Glomerular visceral epithelial cell (primary cell): ENCODE measurements around the gene CCNL2.

Experiments
- DNase-seq: peaks from one replicate; pipeline ENCODE4 v3.0.0-alpha.2; 2016; ENCODE audit errors: extremely low spot score

The CCNL2 gene

DNA sequence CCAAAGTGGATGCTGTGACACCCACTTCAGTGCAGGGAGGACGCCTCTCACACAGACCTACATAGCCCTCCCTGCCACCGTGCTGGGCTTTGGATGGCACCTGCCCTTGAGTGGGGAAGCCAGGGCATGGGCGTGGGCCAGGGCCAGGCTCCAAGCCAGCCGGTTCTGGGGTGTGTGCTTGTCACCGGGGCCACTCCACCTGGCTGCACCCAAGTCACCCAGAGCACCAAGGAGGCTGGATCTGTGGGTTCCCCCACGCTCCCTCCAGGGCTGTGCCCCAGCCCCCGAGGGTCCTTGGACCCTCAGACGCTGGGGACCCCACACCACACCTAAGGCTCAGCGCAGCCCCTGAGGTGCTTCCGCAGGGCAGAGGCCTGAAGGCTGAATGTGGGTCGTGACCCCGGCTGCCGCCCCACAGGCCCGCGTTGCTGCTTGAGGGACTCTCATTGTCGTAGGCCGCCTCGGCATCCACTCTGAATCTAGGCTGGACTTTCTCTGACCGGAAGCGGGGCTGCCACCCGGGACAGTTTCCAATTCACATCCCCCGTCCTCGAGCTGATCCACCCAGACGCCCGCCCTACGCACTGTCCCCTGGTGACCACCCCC, 42.2 kb downstream of the CCNL2 start:
- no peak for DNase-seq

DNA sequence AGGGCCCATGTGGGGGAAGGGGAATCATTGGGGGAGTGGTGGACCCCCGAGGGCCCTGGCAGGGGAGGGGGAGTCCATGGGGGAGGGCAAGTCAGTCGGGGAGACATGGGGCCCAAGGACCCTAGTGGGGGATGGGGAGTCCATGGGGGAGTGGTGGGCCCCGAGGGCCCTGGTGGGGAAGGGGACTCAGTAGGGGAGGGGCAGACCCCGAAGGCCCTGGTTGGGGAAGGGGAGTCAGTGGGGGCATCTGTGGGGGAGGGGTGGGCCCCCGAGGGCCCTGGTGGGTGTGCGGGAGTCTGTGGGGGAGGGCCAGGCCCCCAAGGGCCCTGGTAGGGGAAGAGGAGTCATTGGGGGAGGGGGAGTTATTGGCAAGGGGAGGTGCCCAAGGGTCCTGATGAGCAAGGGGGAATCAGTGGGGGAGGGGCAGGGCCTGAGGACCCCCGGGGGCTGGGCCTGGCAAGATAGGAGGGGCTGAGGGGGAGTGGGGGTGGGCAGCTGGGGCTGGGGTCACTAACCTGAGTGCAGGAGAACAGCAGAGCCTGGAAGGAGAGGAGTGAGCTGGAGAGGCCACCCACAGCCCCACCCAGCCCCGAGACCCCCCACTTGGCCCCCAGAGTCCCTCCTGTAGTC, 42.9 kb downstream of the CCNL2 start:
- no peak for DNase-seq

DNA sequence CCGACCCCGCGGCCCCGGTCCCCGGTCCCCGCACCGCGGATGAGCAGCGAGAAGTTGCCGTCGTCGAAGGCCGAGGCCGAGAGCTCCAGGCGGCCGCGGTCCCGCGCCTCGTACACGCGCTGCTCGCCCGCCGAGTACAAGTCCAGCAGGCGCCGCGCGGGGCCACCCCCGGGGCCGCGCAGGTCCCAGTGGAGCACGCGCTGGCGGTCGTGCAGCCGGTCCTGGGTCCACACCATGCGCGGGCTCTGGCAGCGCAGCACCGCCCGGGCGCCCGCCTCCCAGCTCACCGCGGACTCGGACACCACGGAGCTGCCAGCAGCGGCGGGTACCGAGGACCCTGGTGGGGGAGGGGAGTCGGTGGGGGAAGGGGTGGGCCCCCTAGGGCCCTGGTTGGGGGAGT, 43.7 kb downstream of the CCNL2 start:
- no peak for DNase-seq

DNA sequence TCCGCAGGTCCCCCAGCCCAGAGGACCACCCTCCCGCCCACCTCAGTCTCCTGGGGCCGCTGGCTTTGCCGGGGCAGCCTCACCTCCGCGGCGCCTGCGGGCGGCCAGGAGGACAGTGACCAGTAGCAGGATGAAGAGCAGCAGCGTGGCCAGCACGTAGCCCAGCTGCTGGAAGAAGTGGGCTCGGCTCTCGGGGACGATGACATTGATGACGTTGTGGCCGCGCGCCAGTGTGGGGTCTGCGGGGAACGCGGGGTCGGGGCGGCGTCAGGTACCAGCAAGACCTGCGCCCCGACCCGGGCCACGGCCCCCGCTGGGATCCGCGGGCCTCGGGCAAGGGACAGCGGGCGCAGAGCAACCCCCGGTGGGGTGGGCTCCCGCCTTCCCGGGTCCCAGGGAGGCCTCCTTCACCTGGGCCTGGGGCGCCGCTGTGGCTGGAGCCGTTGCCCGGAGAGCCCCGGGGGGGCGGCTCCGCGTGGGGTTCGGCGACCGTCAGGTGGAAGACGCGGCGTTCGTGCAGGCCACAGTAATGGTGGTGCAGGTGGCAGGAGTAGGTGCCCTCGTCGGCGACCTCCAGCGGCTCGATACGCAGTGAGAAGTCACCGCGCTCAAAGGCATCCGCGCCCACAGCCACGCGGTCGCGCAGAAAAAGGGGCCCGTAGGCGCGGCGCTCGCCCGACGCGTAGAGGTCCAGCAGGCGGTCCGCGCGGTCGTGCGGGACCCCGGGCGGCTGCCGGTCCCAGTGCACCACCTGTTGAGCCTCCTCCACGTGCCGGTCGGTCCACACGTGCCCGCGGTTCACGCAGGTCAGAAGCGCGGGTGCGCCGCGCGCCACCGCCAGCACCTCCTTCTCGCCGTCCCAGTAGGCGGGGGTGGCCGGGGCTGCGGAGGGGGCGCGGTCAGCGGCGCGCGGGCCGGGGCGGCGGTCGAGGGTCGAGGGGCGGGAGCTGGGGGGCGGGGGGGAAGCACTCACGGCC, 44.6 kb downstream of the CCNL2 start:
- no peak for DNase-seq

DNA sequence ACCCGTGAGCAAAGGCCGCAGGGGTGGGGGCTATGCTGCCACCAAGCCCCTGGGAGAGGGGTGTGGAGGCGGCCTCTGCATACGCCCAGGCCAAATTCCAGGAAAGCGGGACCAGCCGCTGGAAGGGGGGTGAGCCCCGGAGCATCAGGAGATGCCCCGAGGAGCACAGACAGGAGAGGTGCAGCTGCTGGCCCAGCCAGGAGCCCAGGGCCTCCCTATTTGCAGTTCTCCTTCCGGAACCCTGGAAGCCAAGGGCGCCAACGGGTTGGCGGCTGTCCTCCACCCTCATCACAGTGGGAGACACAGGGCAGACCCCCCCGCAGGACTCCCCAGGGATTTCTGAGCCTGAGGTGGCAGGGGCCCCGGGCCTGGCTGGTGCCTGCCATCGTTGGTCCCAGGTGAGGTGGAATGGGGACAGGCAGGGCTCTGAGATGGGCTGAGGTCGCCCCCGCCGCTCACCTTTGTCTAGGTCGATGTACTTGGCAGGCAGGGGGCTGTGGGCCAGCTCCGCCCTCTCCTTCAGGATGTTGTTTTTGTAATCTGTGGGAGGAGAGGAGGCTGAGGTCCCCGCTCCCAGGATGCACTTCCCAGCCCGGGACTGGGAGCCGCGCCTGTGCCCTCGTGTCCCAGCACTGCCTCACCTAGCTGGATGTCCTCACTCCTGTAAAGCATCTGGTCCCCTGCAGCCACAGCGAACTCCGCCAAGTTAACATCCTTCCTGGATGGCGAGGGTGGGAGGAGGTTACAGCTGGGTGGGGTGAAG, 45.6 kb downstream of the CCNL2 start:
- no peak for DNase-seq

DNA sequence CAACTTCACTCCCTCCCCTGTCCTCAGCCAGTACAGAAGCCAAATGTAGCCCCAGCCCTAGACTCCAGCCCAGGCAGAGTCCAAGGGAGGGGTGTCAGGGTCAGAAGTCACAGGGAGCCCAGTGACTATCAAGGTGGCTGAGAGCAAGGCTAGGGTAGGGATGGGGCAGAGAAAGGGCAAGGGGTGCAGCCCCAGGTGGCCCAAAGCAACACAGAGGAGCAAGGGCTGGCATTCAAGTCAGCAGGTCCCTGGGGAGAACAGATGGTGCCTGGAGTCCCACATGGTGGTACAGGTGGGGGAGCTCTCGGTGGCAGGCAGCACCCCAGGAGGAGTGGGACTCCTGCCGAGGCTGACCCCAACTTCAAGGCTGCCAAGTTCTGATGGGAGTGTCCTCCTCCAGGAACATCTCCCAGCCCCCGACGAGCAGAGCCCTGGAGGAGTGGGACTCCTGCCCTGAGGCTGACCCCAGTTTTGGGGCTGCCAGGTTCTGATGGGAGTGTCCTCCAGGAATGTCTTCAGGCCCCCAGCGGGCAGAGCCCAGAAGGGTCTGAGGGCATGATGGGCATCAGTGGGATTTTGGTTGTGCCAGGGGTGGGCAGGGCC, 46.2 kb downstream of the CCNL2 start:
- no peak for DNase-seq

DNA sequence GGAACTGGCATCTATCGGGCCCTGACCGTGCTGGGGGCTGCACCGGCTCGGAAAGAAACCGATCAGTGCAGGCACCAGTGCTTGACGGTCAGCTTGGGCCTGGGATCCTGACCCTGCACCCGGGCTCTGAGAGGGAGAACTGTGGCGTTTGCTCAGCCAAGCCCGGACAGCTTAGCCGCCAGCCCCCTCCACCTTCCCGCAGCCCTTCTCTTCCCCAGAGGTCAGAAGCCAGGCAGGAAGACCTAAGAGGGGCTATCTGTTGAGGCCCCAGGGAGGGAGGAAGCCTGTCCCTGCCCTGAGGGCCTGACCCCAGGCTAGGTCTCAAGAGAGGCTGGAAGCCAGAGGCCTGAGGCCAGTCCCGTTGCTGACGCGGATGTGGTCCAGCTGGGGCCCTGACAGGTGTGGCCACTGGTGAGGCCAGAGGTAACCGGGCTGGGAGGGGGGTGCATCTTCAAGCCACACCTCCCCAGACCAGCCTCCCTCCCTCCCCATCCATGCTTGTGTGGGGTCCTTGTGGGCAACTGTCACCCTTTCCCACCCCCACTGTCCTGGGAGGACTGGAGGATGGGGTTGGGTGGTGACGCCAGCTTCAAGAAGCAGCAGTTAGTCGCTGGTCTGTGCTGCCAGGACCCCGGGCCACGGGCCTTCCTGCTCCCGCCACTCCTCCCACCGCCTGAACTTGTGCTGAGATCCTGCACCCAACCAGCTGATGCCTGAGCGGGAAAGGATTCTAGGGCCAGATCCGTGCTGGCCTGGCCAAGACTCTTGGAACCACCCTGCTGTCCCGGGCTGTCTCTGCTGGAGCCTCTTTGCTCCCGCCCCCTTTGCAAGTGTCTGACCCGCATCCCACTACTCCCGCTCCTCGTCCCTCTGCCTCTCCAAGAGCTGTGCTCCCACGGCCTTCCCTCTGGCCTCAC, 47.4 kb downstream of the CCNL2 start:
- DNase-seq, result no peak

DNA sequence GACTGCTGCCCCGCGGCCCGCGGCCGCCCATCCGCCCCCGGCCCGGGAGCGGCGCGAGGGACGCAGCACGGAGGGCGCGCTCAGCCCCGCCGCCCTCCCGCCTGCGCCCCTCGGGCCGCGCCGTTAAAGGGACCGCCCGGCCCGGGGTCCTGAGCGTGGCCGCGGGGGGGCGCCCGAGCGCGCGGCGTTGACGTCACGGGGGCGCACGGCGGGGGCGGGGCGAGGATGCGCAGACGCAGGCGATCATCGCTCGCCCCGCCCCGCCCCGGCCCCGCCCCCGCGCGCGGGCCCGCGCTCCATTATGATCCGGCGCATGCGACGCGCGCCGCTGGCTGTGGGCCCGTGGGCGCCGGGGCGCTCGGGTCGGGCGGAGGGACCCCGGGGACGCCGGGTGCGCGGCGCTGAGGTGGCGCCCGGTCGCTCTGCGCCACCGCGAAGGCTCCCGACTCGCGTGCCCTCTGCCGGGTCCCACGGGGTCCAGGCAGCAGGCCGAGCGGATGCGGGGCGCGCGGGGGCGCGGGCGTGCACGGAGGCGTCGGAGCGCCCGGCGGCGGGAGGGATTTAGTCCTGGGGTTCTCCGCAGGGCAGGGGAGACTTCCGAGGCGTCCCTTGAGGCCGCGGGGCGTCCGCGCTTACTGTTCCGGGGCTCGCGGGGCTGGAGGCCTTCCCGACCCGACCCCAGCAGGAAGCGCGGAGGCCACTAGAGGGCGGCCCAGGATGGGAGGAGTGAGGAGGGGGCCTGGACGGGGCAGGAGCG, 49.7 kb downstream of the CCNL2 start, which contains the start of gene DVL1:
TSS of gene DVL1 (minus strand) at position 163 of the 757 bp plus-strand sequence. CDS start 353 bp downstream, outside the sequence.
- DNase-seq, result peak; percentile 78

DNA sequence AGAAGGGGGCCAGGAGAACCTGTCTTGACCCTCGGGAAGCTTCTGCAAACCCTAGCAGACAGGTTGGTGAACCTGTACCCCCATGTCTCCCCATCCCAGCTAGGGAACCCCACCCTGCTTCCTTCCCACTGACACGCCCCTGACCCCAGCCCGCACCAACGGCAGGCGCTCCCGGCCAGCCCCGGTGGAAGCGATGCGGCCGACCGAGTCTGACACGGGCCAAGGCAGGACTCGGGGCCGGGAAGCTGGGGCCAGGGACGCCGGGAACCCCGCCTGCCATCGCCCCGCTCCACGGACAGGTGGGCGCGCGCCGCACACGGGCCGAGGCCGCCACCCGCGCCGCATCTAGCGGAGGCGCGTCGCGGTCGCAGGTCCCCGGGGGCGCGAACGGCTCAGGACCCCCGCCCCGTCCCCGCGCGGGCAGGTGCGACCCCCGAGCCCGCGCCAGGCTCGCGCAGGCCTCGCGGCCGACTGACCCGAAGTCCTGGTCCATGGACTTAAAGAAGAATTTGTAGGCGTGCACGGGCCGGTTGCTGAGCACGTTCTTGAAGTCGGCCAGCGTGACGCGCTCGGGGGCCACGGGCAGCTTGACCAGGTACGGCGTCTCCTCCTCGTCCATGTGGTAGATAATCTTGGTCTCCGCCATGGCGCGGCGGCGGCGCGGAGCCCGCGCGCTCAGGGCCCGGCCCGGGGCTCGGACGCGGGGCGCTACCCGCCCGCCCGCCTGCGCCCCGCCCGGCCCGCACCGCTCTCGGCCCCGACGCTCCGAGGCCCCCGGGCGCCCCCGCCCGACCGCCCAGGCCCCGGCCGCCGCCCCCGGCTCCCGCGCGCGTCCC, 50.5 kb downstream of the CCNL2 start:
- peak; percentile 53 for DNase-seq

DNA sequence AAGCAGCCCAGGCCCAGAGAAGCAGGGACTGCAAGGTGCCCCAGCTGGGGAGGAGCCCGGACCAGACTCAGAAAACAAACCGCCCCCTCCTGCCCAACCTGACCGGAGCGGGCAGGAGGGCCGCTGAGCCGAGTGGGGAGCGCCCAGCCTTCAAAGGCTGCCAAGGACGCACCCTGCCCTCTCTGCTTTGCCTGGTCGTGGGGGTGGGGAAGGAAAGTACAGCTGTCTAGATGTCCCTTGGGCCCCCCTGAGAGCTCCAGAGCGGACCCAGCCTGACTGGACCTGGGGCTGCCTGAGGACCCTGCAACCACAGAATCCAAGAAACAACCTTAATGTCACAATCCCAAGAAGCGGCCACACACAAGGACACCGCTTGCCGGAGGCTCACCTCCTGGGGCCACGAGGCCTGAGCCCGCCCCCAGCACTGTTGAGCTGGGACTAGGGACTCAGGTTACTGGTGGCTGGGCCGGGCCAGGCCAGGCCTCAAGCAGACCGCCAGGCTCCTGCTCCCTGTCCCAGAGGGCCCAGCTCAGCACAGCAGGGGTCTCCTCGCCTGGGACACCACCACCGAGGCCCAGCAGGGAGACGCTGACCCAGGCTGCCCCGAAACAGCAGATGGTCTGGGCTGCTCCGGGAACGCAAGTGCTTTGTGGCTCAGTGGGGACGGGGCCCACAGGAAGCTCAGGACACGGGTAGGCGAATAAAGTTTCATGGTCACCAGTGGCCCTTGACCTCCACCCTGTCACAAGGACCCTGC, 51.3 kb downstream of the CCNL2 start:
- peak; percentile 59 for DNase-seq

DNA sequence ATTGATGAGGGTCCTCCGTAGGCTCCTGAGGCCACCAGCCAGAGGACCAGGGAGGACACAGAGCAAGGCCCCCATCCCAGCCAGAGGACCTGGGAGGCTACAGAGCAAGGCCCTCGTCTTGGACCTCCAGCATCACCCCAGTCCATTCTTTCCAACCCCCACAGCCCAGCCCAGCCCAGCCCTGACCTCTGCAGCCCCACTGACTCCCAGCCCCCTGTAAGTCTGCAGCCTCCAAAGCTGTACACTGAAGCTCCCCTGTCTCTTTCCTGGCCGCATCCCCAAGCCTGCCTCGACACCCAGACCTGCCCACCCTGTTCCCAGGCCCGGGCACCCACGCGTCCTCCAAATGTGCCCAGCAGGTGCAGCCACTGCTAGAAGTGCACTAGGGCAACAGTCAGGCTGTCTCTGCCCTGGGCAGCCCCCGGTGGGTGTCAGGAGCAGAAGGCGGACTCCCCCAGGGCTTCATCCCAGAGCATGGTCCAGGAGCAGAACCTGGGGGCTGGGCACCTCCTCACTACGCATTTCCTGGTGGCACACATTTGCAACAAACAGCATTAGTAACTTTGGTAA, 52.0 kb downstream of the CCNL2 start:
- no peak for DNase-seq

DNA sequence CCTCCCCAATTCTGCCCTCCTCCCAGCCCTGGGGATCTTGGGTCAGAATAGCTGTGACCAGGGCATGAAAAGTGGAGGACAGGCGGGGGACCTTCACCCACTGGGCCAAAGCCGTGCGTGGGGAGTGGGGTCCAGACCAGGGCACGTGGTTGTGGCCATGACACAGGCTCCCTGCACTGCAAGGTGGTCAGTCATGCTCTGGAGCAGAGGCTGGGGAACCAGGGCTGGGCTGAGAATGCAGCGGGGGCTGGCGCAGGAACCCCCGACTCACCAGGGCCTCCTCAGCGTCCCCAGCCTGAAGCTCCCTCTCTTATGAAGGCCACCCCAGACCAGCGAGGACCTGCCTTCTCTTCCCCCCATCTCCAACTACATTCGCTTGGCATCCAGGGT, 52.6 kb downstream of the CCNL2 start:
- no peak for DNase-seq

DNA sequence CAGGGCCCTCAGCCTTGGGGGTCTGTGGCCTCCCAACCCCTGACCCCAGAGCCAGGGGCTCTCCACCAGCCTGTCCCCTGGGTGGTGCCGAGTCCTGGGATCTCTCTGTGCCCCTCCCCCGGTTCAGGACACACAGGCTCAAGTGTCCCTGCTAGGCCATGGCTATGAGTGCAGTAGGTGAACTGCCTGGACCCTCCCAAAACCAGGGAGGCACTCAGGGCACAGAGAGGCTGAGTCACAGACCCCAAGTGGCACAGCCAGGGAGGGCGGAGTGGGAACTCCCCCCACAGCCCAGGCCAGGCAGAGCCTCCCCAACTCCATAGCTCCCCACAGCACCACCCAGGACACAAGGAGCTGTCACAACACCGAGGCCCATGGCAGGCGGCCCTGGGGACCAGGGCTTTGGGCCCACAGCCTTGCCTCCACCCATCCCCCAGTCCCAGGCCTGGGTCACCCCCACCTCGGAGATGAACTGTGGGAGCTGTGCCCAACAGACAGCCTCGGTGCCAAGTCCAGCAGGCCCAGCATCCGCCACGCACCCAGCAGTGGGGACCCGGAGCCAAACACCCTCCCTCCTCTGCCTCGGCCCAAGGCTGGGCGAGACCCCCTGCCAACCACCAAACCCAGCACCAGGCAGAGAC, 53.2 kb downstream of the CCNL2 start:
- DNase-seq, result no peak

DNA sequence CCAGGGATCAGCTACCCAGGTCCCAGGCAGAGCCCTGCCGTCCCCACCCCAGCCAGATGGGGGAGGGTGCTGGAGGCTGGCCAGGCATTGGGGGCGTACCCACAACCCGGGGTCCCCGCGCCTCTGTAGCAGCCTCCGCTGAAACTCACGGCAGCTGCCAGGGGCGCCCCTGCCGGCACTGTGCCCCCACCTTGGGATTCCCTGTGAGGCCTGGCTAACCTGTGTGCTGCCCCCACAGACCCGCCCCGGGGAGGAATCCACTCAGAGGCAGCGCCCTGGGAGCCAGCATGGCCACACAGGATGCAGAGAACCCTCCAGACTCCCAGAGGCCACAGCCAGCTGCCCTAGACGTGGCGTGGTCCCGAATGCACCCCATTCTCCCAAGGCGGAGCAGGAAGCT, 53.8 kb downstream of the CCNL2 start:
- DNase-seq, result no peak

DNA sequence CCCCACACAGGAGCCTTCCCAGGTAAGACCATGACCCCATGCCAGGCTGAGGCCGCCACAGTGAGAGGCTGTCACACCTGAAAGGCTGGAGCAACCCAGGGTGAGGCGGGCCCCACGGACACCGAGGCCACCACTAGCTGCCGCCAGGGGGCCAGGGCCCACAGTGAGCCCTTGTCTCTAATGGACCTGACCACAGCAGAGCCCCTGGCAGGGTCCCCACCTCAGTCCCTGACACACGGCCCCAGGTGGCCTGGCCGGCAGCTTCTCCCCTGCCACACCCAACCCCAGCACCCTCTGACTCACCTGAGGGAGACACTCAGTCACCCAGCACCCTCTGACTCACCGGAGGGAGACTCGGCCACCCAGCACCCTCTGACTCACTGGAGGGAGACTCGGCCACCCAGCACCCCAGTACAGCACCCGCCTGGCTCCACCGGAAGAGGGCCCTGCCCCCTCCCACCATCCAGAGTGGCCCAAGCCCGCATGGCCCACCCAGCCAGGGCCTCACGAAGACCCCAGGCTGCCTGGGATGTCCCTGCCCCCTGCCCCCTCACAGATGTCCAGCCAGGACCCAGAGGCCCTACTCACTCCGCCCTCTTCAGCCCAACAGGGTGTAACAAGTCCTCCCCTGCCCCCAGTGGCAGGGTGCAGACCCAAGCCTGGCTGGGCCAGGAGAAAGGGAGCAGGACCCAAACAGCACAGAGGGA, 54.3 kb downstream of the CCNL2 start:
- peak; percentile 75 for DNase-seq

DNA sequence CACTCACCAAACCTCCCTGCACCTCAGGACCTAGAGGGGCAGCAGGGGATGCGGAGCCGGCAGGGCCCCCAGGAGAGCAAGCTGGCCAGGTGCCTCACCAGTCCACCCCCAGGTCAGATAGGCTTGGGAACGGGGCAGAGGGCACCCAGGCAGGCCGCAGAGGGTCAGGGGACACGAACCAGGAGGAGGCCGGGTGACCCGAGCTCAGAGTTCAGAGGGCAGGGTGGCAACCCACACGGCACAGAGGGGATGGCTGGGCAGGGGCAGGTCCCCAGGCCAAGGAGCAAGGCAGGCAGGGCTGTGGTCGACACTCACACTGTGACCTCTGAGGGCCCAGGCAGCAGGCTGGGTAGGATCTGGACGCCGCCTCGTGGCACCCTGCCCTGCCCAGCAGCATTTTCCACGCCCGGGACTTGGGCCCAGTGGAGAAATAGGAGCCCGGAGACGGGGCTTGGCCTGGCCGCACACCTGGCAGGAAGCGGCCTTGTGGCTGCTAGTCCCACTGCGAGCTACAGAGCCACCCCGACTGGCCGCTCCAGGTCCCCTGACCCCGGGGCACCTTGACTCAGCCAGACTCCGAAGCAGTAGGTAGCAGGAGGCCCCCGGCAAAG, 55.2 kb downstream of the CCNL2 start:
- DNase-seq, result no peak
